Eye (tissue), 1 donor: ENCODE results near the gene OVAAL.

Source experiments
- DNase-seq: peaks from one replicate; pipeline ENCODE4 v3.0.0-alpha.2; 2015

OVAAL gene

GRCh38 chr1:180558664-180559063 is at the start of gene OVAAL:
OVAAL (plus strand) TSS chr1:180558964.
- no peak for DNase-seq

- DNase-seq = no peak
Observed at GRCh38 chr1:180510882-180511281, 47.9 kb upstream of the OVAAL start.

- DNase-seq = no peak
Observed at GRCh38 chr1:180513531-180513930, 45.2 kb upstream of the OVAAL start.

- no peak for DNase-seq
Observed at GRCh38 chr1:180515364-180515763, 43.4 kb upstream of the OVAAL start.

GRCh38 chr1:180515857-180516388 is 42.8 kb upstream of the OVAAL start:
- peak; percentile 95 for DNase-seq

GRCh38 chr1:180519846-180520245 is 38.9 kb upstream of the OVAAL start:
- DNase-seq = no peak

- no peak for DNase-seq
Observed at GRCh38 chr1:180521474-180522212, 37.1 kb upstream of the OVAAL start.

GRCh38 chr1:180522213-180522515 is 36.6 kb upstream of the OVAAL start:
- peak; percentile 30 for DNase-seq

GRCh38 chr1:180524160-180524914 is 34.4 kb upstream of the OVAAL start:
- no peak for DNase-seq

- no peak for DNase-seq
Observed at GRCh38 chr1:180524915-180525714, 33.6 kb upstream of the OVAAL start.

- DNase-seq = no peak
Observed at GRCh38 chr1:180525715-180526039, 33.1 kb upstream of the OVAAL start.

GRCh38 chr1:180527101-180527669 is 31.6 kb upstream of the OVAAL start:
- DNase-seq = no peak

- DNase-seq = no peak
Observed at GRCh38 chr1:180528868-180529470, 29.8 kb upstream of the OVAAL start.

GRCh38 chr1:180530501-180530900 is 28.3 kb upstream of the OVAAL start:
- DNase-seq = no peak

- DNase-seq = no peak
Observed at GRCh38 chr1:180532854-180533253, 25.9 kb upstream of the OVAAL start.

GRCh38 chr1:180533266-180533987 is 25.3 kb upstream of the OVAAL start:
- peak; percentile 92 for DNase-seq

GRCh38 chr1:180534214-180534613 is 24.6 kb upstream of the OVAAL start:
- no peak for DNase-seq

- no peak for DNase-seq
Observed at GRCh38 chr1:180535418-180535999, 23.3 kb upstream of the OVAAL start.

GRCh38 chr1:180536821-180537372 is 21.9 kb upstream of the OVAAL start:
- DNase-seq = peak; percentile 89

- DNase-seq = no peak
Observed at GRCh38 chr1:180539136-180539535, 19.6 kb upstream of the OVAAL start.
